Measurements from ENCODE around the gene EMC1.
"Not testable (repeated sequence)": the region's sequence is repeated elsewhere in the genome, so short reads cannot be mapped to it uniquely, and the experiment has no call there.

EMC1 gene

DNA sequence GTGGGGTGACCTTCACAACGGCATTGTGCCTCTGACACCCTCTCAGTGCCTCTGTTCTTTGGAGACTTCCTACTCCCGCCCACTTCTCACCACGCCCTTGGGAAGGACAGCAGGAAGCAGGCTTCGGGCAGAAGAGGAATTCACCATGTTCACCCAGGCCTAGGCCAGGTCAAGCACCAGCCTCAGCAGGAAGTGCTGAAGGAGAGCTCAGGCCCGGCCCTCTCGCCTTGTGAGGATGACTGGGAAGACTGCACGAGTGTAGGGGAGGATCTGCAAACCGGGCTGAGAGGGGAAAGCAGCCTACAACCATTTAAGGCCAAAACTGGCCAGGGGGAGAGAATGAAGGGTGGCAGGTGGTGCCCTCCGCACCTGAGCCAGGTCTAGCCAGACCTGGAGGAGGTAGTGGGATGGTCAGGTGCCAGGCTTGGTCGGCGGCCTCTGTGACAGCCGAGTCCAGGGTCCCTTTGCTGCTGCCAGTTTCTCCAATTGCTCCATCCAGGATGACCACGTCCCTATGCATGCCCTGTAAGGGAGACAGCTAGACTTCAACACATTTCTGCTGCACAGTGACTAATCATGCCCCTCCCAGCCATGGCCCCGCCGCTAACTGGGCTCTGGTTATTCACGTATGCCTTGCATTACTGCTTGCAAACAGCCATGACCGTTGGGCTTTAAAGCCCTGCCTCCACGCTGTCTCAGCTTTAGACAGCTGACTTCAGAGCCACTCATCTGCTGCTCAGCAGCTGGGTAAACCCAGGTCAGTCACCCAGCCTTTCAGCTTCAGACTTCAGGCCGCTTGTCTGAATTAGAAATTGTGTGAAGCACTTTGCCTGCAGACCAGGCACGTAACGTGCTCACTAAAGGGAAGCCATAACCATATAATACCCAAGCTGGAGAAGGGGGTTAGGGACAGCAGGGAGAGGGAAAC is 9.2 kb upstream of the EMC1 start:
- no peak for DNase-seq (ENCODE audit: low spot score)

DNA sequence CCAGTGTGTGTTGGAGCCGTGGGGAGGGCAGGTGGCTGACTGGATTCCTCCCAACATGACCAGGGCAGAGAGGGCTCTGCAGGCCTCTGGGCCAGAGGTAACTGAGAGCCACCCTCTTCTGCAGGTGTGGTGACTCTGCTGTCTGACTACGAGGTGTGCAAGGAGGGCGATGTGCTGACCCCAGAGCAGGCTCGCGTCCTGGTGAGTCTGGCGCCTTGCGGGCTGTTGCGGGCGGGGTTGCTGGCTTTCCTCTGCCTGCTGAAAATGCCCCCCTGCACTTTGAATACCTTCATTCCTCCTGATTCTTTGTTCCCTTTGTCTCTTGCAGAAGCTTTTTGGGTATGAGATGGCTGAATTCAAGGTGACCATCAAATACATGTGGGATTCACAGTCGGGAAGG is 7.0 kb upstream of the EMC1 start:
- DNase-seq (ENCODE audit: low spot score), result no peak

DNA sequence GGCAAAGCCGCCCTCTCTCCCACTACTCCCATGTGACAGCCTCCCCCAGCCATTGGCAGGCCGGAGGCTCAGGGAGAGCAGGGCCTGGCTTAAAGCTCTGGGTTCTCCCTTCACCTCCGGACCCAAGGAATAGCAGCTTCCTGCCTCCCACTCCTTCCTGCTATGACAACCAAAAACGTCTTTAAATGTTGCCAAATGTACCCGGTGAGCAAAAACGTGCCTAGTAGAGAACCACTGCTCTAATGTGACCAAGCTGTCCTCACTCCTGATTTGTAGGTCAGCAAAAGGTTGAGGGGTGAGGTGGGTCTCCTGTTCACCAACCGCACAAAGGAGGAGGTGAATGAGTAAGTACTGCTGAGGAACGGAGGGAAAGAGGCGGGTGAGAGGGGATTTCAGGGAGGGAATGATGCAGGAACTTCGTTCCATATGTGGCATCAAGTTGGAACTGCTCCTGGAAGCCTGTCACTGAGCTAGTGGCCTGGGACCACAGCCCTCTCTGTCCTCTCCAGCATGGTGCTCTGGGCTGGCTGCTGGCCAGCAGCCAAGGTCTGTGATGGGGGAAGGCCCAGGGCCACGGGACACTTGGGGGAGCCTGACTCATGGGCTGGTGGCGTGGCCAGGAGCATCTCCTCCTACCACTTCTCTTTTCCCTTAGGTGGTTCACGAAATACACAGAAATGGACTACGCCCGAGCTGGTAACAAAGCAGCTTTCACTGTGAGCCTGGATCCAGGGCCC is 6.0 kb upstream of the EMC1 start:
- DNase-seq (ENCODE audit: low spot score), result no peak

DNA sequence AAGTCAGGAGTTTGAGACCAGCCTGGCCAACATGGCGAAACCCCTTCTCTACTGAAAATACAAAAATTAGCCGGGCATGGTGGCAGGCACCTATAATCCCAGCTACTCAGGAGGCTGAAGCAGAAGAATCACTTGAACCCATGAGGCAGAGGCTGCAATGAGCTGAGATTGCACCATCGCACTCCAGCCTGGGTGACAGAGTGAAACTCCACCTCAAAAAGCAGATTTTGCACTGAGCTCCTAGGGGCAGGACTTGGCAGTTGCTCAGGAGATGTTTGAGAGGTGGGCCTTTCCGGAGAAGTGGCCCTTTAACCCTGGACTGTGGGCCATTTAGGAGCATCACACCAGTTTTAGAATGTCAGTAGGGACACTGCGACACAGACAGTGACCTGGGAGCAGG is 5.0 kb upstream of the EMC1 start:
- not testable (repeated sequence) for DNase-seq (ENCODE audit: low spot score)

DNA sequence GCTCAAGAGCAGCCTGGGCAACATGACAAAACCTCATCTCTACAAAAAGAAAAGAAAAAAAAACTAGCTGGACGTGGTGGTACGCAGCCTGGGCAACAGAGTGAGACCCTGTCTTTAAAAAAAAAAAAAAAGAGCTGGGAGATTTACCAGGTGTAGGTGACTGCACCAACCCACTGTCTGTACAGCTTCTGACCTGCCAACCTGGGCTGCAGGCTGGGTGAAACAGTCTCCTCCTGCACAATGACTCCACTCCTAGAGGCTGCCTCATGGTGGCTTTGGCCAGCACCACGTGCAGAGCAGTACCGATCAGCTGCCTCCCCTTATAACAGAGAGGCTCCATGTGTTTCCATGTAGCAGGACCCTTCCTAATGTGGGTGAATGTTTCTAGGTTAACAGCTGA is 4.0 kb upstream of the EMC1 start:
- no peak for DNase-seq (ENCODE audit: low spot score)

DNA sequence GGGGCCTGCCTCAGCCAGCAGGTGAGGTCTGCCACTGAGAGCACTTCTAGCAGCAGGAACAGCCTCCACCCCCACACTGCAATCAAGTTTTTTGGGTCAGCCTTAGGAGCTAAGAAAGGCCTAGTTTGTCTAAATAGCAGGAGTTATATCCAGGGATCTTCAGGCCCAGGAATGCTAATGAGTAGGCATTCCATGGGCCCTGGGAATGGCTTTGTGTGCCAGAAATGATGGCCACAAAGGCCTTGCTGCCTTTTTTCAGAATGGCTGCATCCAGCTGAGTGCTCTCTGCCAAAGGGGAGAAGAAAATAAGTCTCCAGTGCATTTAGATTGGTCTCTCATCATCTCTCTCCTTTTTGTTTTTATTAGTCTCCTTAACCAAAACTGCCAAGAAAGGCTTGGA is 3.1 kb upstream of the EMC1 start:
- peak; percentile 23 for DNase-seq (ENCODE audit: low spot score)

DNA sequence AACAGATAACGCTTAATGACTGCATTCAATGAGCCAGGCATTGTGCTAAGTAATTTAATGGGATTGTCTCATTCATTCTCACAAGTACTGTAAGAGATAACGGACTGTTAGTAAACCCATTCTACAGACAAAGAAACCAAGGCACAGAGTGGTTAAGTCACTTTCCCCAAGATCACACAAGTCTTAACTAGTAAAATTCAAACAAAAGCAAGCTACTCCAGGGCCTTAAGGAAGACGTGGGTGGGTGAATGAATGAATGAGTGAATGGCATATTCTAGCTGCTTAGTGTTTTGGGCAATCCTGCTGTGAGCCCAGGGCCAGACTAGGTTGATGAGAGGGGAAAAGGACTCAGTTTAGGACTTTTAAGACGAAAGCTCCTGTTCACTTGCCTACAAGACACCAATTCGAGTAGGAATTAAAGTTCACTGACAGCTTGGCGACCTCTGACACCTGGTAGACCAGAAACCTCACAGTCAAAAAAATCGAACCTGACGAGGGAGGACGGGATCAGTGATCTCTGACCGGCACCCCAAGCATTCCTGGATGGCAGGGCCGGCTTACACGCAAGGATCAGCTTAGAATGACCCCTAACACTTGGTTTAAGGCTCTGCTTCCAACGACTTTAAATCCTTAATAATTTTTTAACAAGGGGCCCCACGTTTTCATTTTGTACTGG is 557 bp downstream of the EMC1 start:
- DNase-seq (ENCODE audit: low spot score), result no peak

DNA sequence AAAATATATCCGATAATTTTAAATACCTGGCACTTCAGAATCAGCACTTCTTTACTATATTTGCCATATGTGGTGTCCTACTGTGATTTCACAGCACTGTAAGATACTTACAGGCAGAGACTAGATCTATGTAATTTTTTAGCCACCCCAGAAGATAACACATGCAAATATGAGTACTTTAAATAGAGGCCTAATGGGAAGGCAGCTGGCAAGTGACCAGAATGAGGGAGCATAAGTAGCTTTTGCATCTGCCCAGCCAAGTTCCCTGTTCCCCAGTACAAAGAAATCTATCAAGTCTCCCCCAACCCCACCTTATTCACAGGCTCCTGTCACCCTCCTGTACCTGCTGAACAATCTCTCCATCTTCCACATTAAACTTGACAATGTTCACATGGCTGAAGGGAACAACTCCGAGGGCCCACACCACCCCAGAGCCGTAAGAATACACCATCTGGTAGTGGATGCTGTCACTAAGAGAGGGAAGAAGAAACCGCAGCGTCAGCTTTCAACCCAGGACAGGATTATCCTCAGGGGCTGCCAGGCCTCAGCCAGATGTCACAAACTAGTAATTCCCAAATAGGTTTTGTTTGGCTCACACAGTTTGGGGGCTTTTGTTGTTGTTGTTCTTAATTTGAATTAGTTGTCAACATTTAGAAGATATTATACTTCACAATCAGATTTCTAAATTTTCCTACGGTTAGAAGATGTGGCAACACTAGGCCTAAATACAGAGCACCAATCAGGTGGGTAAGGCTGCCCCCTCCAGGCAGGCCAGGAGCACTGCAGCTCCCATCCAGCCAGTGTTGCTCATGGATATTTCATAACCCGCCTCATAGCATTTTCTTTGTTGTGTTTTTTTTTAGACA is 10.4 kb downstream of the EMC1 start:
- DNase-seq (ENCODE audit: low spot score), result peak; percentile 43

DNA sequence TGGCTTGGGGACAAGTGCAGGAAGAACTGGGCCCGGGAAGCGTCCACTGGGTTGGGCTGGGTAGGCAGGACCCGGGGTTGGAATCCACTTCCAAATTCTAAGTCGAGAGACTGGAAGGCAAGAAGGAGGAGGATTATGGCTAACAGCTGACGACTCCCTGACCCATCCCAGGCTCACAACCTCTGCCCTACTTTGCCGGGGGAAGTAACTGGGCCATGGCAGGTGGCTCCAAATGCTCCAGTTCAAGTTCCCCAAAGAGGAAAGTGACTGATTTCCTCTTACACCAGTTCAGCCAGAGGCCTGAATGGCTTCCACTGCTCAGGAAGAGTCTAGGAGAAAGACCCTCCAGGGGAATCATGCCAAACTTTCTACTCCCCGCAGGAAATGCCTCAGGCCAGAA is 11.4 kb downstream of the EMC1 start:
- DNase-seq (ENCODE audit: low spot score), result no peak

DNA sequence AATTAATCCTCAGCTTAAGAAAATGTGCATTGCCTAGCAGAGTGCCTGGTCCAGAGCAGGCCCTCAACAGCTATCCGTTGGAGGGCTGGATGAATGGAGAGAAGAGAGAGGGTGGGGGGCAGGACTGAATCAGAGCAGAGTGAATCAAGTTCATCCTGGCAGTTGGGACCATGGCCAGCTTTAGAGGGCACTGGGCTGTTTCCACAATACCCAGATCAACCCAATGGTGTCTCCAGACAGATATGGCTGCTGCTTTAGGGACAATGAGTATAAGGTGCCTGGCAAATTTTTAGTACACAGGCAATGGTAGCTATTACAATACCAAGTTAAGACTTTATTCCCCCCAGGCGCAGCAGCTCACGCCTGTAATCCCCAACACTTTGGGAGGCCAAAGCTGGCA is 17.1 kb downstream of the EMC1 start:
- DNase-seq (ENCODE audit: low spot score), result no peak

DNA sequence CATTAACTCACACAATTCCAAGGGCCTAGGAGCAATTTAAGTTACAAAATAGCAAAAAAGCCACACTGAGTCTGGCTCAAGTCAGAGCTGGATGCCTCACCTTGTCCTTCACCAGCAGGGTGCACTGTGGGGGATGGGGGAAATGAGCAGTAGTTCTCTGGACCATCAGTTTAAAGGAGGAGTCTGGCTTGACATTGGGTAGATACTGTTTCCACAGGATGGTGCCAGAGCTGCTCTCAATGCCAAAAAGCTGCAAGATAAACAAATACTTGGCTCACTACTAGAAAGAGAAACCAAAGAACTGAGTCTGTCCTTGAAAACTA is 18.8 kb downstream of the EMC1 start:
- DNase-seq (ENCODE audit: low spot score), result no peak

DNA sequence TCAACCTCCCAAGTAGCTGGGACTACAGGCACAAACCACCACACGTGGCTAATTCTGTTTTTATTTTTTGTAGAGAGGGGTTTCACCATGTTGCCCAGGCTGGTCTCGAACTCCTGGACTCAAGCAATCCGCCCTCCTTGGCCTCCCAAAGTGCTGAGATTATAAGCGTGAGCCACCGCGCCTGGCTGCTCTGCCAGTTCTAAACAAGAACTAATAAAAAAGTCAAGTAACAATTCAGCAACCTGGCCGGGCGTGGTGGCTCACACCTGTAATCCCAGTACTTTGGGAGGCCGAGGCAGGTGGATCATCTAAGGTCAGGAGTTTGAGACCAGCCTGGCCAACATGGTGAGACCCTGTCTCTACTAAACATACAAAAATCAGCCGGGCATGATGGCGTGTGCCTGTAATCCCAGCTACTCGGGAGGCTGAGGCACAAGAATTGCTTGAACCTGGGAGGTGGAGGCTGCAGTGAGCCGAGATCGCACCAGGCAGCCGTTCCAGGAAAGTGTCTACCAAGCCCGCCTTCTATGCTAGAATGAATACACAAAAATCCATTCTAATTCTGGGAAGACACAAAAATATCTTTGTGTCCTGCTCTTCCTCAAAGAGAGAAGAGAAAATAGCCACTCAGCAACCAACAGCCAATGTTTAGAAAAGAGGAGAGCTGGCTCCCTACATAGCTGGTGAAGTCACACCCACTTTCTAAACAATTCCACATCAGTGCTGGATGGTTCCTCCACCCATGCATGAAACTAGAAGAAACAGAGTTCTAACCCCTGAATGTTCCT is 19.4 kb downstream of the EMC1 start:
- peak; percentile 59 for DNase-seq (ENCODE audit: low spot score)

DNA sequence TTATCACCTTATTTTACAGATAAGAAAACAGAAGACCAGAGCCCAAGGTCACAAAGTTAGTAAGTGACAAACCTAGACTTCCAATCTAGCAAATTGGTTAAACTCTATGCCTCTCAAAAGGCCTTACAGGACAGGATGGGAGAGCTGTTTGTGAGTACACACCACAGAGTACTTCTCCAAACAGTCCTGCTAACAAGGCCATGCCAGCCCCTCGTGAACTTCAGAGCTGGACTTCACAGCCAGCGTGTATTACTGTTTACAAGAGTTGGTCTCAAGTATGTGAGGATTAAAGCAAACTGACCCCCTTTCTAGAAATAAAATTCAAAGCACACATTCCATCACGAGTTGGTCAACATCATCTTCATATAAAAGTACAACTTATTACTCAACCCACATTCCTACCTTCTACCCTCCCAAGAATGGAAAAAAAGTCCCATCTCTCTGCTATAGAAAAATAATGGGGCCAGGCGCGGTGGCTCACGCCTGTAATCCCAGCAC is 21.4 kb downstream of the EMC1 start:
- no peak for DNase-seq (ENCODE audit: low spot score)

DNA sequence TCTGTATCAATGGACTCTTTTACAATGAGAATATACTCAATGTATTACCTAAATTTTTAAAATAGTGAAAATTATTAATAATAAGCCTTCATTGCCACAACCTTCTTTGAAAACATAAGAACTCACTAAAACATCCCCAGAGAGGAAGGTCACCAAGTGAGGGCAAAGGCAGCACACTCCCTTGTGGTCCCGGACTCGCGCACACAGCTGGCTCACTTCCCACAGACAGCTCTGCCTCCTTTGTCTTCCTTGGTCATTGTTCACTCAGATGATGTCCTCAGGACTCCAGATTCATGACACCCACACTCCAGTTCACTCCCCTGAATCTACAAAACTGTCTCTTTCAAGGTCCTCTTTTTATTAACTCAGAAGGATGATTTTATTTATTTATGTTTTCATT is 22.1 kb downstream of the EMC1 start:
- DNase-seq (ENCODE audit: low spot score), result peak; percentile 31

DNA sequence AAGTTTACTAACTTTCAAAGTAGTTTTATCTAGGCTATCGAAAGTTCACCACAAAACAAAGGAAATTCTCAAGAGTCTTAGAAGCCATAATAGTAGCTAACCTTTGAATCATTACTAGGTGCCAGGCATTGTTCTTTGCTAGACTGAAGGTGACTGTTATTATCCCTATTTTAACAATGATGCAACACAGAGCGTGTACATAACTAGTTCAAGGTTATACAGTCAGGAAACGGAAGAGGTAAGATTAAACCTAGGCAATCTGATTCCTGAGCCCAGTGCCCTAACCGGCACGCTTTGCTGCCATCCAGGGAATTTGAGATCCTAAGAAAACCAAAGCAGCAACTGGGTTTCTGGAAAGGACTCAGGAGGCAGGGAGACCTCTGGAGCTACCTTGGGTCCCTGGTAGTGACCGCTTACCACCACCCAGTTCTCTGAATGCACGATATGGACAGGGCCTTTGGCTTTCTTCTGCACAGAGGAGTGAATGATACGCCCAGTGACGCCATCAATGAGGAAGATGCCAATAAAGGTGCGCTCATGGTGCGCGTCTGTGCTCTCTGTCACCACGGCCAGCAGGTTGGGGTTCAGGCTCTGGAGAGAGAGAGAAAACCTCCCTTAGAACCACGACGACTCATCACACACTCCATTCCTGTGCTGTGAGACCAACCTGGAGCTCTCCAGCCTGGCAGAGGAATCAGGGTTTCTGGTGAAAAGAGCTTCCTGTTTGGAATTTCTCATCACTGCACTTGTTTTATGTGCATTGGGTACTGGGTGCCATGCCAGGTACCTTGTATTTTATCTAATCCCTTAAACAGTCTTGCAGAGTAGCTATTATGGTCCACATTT is 28.1 kb downstream of the EMC1 start:
- DNase-seq (ENCODE audit: low spot score), result no peak

DNA sequence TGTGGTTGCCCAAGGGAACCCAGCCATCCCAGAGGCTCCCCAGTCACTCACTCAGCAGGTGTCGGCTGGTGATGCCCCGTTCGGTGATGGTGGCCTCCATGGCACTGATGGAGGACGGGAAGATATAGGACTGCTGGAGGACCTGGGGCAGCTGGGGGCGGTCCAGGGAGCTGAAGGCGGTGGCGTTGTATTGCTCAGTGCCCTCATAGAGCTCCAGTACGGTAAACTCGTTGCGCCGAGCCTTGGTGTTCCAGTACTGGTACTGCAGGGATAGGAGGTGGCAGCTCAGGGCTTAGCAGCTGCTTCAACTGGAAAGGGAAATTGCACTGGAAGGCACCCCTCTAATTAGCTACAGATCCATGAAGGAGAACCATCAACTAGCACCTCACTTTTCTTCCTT is 28.8 kb downstream of the EMC1 start:
- no peak for DNase-seq (ENCODE audit: low spot score)

DNA sequence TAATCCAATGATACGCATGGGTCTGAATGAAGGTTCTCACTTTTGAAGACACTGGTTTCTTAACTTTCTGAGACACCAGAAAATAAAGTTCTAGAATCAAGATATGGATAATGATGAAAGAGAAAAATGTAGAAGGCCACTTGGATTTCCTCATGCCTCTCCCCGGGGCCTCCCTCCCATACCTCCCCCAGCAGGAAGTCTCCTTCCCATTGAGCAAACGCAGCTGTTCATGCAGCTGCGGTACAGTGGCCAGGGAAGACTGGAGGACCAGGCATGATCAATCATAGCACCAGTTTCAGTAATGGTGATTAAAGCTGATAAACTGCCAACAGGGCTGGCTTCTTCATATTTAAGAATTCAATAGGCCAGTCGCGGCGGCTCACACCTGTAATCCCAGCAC is 30.3 kb downstream of the EMC1 start:
- DNase-seq (ENCODE audit: low spot score), result no peak

DNA sequence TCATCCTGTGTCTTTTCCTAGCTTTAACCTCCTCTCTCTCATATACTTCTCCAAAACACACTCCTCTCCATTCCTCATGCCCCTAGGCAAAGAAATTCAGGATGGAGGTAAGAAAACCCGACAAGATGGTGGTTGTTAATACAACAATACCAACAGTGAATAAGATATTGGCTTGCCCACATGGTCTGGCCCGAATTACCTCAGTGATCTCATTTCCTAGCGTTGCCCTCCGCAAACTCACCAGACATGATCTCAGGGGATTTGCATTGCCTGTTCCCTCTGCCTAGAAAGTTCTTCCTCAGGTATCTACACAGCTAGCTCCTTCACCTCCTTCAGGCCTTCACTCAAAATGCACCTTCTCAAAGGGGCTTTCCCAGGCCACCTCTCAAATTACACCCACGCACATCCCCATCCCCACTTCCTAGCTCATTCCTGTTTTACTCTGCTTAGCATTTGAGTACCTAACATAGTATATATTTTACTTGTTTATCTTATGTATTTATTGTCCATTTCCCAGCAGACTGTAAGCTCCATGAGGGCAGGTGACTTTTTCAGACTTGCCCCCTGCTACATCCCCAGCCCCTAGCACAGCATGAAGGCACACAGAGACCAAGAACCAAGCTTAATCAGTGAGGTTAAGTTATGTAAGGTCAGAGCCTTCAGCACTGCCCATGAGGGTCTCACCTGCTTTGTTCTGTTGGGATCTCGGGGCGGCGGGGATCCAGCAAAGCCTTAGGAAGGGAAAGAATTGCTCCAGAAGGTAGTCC is 31.1 kb downstream of the EMC1 start:
- no peak for DNase-seq (ENCODE audit: low spot score)

DNA sequence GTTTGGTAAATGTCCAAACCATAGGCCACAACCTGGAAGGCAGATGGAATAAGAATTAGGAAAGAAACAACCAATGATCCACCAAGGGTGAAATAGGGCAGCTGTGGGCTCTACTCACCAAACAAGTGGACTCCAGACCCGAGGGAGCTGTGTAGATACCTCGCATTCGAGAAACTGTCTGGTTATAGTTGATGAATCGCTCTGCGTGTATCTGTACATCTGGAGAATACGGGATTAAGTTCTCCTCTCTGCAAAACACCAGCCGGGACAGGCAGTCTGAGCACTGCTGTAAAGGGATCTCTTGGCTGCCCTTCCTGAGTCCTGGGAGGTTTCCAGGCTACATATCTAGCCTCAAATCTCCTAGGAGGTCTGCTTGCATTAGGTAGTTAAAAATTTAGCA is 31.9 kb downstream of the EMC1 start:
- no peak for DNase-seq (ENCODE audit: low spot score)
